Heart left ventricle (tissue), 16 donors: ENCODE measurements around the gene ZNRD2. TPM values are rescaled to one million over a fixed set of nuclear protein-coding genes. Genes with fewer than 3 reads are reported as not detected.

ENCODE experiments used
- ATAC-seq, 4 donors: fragments of 200-7000 bp; cut with Tn5 transposase; one replicate each; pipeline ENCODE4 v1.9.1; 2020 to 2022; ENCODE audit warnings: moderate library complexity in 4 of 4, mild to moderate bottlenecking in 3 of 4, moderate number of reproducible peaks in 1 of 4
- DNase-seq, 5 donors: peaks; one replicate each; pipeline ENCODE4 v3.0.0-alpha.2; 2020
- H3K27ac ChIP-seq, 12 donors: fragments of 200-600 bp; sonication (generic) in 4 of 12; one replicate each; pipeline versions ENCODE4 v1.5.0 to v1.8.0; 2016 to 2022; ENCODE audit warnings: mild to moderate bottlenecking in 2 of 12
- H3K27me3 ChIP-seq, 9 donors: fragments of 200-600 bp; sonication (generic) in 2 of 9; one replicate each; pipeline versions ENCODE4 v1.5.1 to v1.8.0; 2016 to 2022; ENCODE audit warnings: mild to moderate bottlenecking in 3 of 9
- H3K36me3 ChIP-seq, 9 donors: fragments of 200-600 bp; sonication (generic) in 2 of 9; one replicate each; pipeline versions ENCODE4 v1.5.0 to v1.8.0; 2018 to 2022; ENCODE audit warnings: mild to moderate bottlenecking in 2 of 9
- H3K4me1 ChIP-seq, 12 donors: fragments of 200-600 bp; sonication (generic) in 4 of 12; one replicate each; pipeline versions ENCODE4 v1.5.0 to v1.8.0; 2016 to 2022; ENCODE audit warnings: mild to moderate bottlenecking in 3 of 12
- H3K4me3 ChIP-seq, 12 donors: fragments of 200-600 bp; sonication (generic) in 4 of 12; one replicate each; pipeline versions ENCODE4 v1.5.0 to v1.8.0; 2017 to 2022; ENCODE audit warnings: mild to moderate bottlenecking in 9 of 12, moderate library complexity in 4 of 12
- H3K9me3 ChIP-seq, 12 donors: fragments of 200-600 bp; sonication (generic) in 4 of 12; one replicate each; pipeline versions ENCODE4 v1.5.0 to v1.8.0; 2016 to 2022; ENCODE audit warnings: mild to moderate bottlenecking in 1 of 12
- CTCF ChIP-seq, 12 donors: fragments of 200-600 bp; sonication (generic) in 4 of 12; IDR thresholded peaks; one replicate each; pipeline versions ENCODE4 v1.5.0 to v1.8.0; 2018 to 2022; ENCODE audit warnings: antibody characterized with exemption in 12 of 12, mild to moderate bottlenecking in 5 of 12
- POLR2A ChIP-seq, 2 donors: fragments of 450-650 bp; IDR thresholded peaks; one replicate each; pipeline ENCODE4 v1.6.1; 2017; ENCODE audit warnings: antibody characterized with exemption in 2 of 2, mild to moderate bottlenecking in 2 of 2, moderate library complexity in 2 of 2
- WGBS, 4 donors: extraction: QIAGEN DNeasy Blood & Tissue Kit in 2 of 4; methylation state at CpG; one replicate each; pipeline versions ENCODE4 v1.1.5 to v1.1.7; 2013 to 2018; 5-methylcytosine and 5-hydroxymethylcytosine counted together
- intact Hi-C, 10 donors: fragments of 100-400 bp; cut with DNase I; formaldehyde crosslinking; loops; one replicate each; pipeline versions ENCODE4 v1.11.1 to v1.14.2; 2022
- polyA plus RNA-seq, 2 donors: library from polyadenylated mRNA; stranded (reverse); fragments of 200-250 nt; gene quantifications; one replicate each; pipeline ENCODE4 v1.2.3, GENCODE V29; 2013
- total RNA-seq, 9 donors: library from RNA; depleted of rRNA in 2 of 9; stranded (reverse); fragments of >200 nt in 2 of 9; fragmentation: NEBNext Ultra II Directional in 3 of 9; extraction: Animal tissue kit (Norgen Biotek cat#: 25700) in 3 of 9; gene quantifications; one replicate each; pipeline versions ENCODE4 v1.1.0 to v1.2.4, GENCODE V29; 2016 to 2023
- donor health status: ischemic (EF 13 %, LVEDD 7.1; RV severe dilation, severe dysfunction).
- donor health status: healthy with polysubstance abuse.
- donor health status: DM: no; HTN: yes; CAD: no.
- donor health status: DM: no; HTN: no; CAD: no.
- donor health status: ischemic (EF 25% LVEDD 6.9; RV normal size, moderate dysfunction).
- donor health status: ischemic (EF 25% LVEDD 5.7; RV mildly dilated, moderate dysfunction).
- donor health status: healthy.
- donor health status: DM: yes; HTN: yes; CAD: no.
- donor health status: ischemic (EF 35%, LVEDD 5.7; RV mildly dilated, moderate dysfunction).
- donor health status: nonischemic (EF 11% LVEDD 7.7; RV severe dilation, severe dysfunction).
- donor health status: DM: yes; HTN: yes; CAD: no.
- donor health status: PGD.
- donor health status: ischemic (EF 29% LVEDD 5.4; RV normal size, mild dysfunction).
- donor health status: nonischemic (EF 23%, LVEDD 6.1; RV moderate dilation, normal function).

The ZNRD2 gene
- total and polyA plus RNA-seq, 11 donors: 23.2 to 101 (median 35.7) TPM

- TF ChIP-seq CTCF (IDR thresholded peaks at IDR 0.05): no peak
- TF ChIP-seq POLR2A (IDR thresholded peaks at IDR 0.05): no peak
- peaks cover 6 to 66% (median 59%) of the 10 kb centered on the region in 12 donors for H3K4me1 ChIP-seq
- DNase-seq (peak in 1 of 5 donors; percentile 12), ATAC-seq (peak in 1 of 4 donors; percentile 3)
- no peak overlapping the region for H3K4me3 ChIP-seq
- H3K9me3 ChIP-seq: no peaks in the 10 kb centered on the region
- intact Hi-C loops: no loop called here
- H3K36me3 ChIP-seq: no peaks in the 10 kb centered on the region
- 58 to 68% (median 60%) methylated on average over 5 of the region's 5 CpGs for WGBS, 4 donors
- no peaks in the 10 kb centered on the region for H3K27me3 ChIP-seq
- peak overlapping the region; percentile 86 to 99 (median 96) for H3K27ac ChIP-seq
Measured at GRCh38 chr11:65559535-65559934, 10.7 kb upstream of the ZNRD2 start.

GRCh38 chr11:65559951-65560537 is 10.2 kb upstream of the ZNRD2 start:
- no peaks in the 10 kb centered on the region for H3K9me3 ChIP-seq
- peak overlapping the region in 11 of 12 donors; percentile 86 to 99 (median 96) for H3K27ac ChIP-seq
- WGBS, 4 donors: 37 to 44% (median 40%) methylated on average over 5 of the region's 5 CpGs
- H3K4me3 ChIP-seq: no peak overlapping the region
- intact Hi-C loops: no loop called here
- DNase-seq (peak in 3 of 5 donors; percentile 48 to 56 (median 53)), ATAC-seq (peak; percentile 11 to 49 (median 26))
- H3K36me3 ChIP-seq: no peaks in the 10 kb centered on the region
- no peak for TF ChIP-seq POLR2A (IDR thresholded peaks at IDR 0.05)
- TF ChIP-seq CTCF (IDR thresholded peaks at IDR 0.05): no peak
- no peaks in the 10 kb centered on the region for H3K27me3 ChIP-seq
- peaks cover 6 to 61% (median 53%) of the 10 kb centered on the region in 12 donors for H3K4me1 ChIP-seq

GRCh38 chr11:65560555-65561418 is 9.5 kb upstream of the ZNRD2 start:
- Histone ChIP-seq H3K4me3 (no peak overlapping the region), H3K27ac (peak overlapping the region in 11 of 12 donors; percentile 86 to 99 (median 96)), H3K27me3 (no peaks in the 10 kb centered on the region), H3K9me3 (no peaks in the 10 kb centered on the region), H3K4me1 (peaks cover 6 to 57% (median 46%) of the 10 kb centered on the region in 12 donors), H3K36me3 (no peaks in the 10 kb centered on the region)
- TF ChIP-seq POLR2A (IDR thresholded peaks at IDR 0.05) (no peak), CTCF (IDR thresholded peaks at IDR 0.05) (no peak)
- intact Hi-C loops: no loop called here
- peak in 4 of 5 donors; percentile 63 to 75 (median 64) for DNase-seq
- 24 to 35% (median 28%) methylated on average over 13 to 15 of the region's 15 CpGs for WGBS, 4 donors
- peak; percentile 0 to 8 (median 2) for ATAC-seq

- peaks cover 6 to 55% (median 34%) of the 10 kb centered on the region in 12 donors for H3K4me1 ChIP-seq
- DNase-seq (no peak), ATAC-seq (no peak)
- H3K9me3 ChIP-seq: no peaks in the 10 kb centered on the region
- no peak overlapping the region for H3K27ac ChIP-seq
- H3K27me3 ChIP-seq: no peaks in the 10 kb centered on the region
- intact Hi-C loops: no loop called here
- H3K4me3 ChIP-seq: no peak overlapping the region
- WGBS, 4 donors: 84 to 93% (median 89%) methylated on average over 7 of the region's 7 CpGs
- peaks cover 0 to 5% (median 0%) of the 10 kb centered on the region in 9 donors for H3K36me3 ChIP-seq
- TF ChIP-seq CTCF (IDR thresholded peaks at IDR 0.05) (no peak), POLR2A (IDR thresholded peaks at IDR 0.05) (no peak)
Measured at GRCh38 chr11:65562020-65562419, 8.3 kb upstream of the ZNRD2 start.
